Mononuclear cell (primary cell): ENCODE data around the gene FAM78A. TPM values are rescaled to one million over a fixed set of nuclear protein-coding genes. Genes with fewer than 3 reads are reported as not detected.

Source experiments
- total RNA-seq: library from RNA; depleted of rRNA; stranded (reverse); fragments of >200 nt; gene quantifications from one replicate; pipeline ENCODE4 v1.2.3, GENCODE V29; 2012

FAM78A gene
- total RNA-seq, 1 donor = 32.3 TPM

Other genes starting within 250 kb of the FAM78A start
- gene AIF1L, start 180.0 kb downstream of the FAM78A start, total RNA-seq = 0.10 TPM
- 53.0 TPM for gene NUP214, start 150.9 kb downstream of the FAM78A start, total RNA-seq
- gene PLPP7, start 13.2 kb upstream of the FAM78A start, total RNA-seq = 0.52 TPM
- gene PRRC2B, start 117.6 kb upstream of the FAM78A start, total RNA-seq = 86.0 TPM
- gene POMT1, start 226.4 kb upstream of the FAM78A start, total RNA-seq = 18.9 TPM